GM19395 (cell line): Measurements from ENCODE around the gene STXBP6.
"Not testable (repeated sequence)": the region's sequence is repeated elsewhere in the genome, so short reads cannot be mapped to it uniquely, and the experiment has no call there.

Experiments used
- ATAC-seq: cut with Tn5 transposase; IDR thresholded peaks from one replicate; pipeline ENCODE4 v1.9.1; 2021; ENCODE audit warnings: mild to moderate bottlenecking, moderate library complexity; ENCODE audit not compliant: unreplicated experiment

The STXBP6 gene

DNA sequence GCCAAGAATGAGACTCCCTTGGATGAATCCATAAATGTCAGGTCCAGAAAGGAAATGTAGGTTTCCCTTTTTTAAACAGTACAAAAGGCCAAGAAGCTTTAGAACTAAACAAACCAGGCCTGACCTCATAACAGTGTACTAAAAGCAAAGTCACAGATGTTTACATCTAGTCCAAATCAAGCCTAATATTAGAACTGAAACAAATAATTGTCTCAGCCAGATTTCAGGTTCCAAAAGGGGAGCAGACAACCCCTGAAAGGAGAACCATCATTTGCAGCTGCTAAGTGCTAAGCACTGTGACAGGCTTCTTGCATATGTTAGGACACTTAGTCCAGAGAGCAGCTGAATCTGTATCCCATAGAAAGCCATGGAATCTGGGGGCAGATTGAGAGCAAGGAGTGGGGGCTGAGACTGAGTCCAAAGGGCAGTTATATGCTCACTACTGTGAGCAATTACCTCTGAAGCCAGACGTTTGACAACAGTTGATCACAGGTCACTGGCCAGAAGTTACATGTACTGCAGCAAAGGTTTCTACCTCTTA is 90.1 kb downstream of the STXBP6 start:
- peak; percentile 90 for ATAC-seq

GRCh38 chr14:24958271-24958670 is 91.7 kb downstream of the STXBP6 start:
- ATAC-seq: no peak

DNA sequence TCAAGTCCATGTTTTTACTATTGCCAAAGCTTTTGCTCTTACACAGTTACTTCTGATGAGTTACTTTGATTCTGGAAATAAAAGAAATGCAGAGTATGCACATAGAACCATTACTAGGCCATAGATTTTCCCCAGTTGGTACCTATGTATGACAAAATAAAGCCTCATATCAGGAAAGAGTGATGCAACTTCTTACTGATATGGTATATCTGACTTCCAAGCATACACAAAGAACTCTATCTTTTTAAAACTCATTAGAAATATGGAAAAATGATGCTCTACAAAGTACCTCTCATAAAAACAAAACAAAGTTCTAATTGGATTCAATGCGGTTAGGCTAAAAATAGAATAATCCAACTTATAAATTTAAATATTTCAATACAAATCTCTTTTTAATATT is 92.1 kb downstream of the STXBP6 start:
- no peak for ATAC-seq

- ATAC-seq: no peak
Measured at GRCh38 chr14:24956104-24956503, 93.8 kb downstream of the STXBP6 start.

- ATAC-seq: no peak
Measured at GRCh38 chr14:24954700-24955037, 95.3 kb downstream of the STXBP6 start.

DNA sequence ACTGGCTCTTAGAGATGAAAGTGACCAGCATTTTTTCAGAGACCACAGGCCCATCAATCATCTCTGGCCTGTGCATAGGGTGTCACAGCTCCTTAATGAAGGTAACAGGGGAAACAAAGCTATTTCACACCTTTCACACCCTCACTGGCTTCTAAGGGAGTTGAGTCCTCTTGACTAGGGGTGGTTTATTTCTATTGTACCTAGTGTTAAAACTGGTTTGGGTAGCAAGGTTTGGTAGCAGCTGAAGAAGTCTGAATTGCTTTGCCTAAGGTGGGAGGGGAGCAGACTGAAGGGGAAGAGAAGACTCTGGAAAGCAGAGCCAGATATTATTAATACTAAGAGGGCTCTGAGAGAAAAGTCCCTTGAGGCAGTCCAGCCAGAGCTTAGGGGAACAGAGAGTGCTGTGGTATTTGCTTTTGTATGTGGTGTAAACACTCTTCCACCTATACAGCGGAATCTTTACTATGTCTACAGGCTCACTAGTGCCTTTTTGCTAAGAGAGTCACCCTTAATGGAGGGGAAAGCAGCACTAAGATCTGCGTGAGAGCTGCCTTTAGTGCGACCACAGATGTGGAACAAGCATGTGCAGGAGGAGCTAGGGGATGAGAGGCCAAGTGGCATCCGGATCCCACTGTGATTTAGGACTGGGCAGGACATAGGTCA is 95.8 kb downstream of the STXBP6 start:
- peak; percentile 85 for ATAC-seq

DNA sequence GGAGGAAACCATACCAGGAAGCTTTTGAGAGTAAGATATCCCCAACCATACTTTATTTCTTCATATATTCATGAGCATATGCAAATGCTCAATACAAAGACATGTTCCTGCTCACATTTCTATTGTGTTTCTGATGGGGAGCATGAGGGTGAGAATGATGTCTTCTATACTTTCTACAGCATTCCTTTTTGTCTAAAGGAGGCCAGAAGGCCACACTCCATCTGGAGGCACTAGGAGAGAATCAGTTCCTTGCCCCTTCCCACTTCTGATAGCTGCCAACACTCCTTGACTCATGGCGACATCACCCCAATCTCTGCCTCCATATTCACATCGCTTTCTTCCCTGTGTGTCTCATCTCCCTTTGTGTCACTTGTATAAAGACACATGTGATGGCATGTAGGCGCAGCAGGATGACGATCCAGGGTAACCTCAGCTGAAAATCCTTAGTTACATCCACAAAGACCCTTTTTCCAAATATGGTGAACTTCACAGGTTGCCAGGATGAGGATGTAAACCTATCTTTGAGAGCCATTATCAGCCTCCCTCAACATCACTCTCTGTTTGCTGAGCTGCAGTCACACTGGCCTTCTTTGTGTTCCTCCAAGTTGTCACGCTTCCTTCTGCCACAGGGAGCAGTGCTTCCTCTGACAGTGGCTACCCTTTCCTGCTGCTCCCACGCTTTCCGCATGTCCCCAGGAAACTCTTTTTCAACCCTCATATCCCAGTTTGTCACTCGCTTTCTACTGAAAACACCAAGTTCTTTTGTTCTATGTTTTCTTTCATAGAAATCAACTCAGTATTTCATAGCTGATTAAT is 96.9 kb downstream of the STXBP6 start:
- no peak for ATAC-seq

GRCh38 chr14:24948261-24948847 is 101.6 kb downstream of the STXBP6 start:
- no peak for ATAC-seq

GRCh38 chr14:24947131-24947530 is 102.8 kb downstream of the STXBP6 start:
- no peak for ATAC-seq

DNA sequence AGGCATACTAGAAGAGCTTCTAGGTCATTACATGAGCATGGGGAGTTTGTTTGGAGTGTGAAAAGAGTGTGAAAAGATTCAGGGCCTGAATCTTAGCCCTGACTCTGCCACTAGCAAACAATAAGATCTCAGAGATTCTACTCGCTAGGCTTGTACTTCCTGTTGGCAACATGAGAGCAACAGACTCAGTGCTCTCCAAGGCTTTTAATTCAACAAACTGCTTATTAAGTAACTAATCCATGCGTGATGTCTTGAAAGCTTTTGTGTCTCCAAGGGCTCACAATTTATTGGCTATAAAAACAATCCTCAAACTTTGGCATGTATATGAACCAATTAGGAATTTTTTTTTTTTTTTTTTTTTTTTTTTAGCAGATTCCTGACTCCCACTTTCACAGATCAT is 105.1 kb downstream of the STXBP6 start:
- ATAC-seq: no peak

DNA sequence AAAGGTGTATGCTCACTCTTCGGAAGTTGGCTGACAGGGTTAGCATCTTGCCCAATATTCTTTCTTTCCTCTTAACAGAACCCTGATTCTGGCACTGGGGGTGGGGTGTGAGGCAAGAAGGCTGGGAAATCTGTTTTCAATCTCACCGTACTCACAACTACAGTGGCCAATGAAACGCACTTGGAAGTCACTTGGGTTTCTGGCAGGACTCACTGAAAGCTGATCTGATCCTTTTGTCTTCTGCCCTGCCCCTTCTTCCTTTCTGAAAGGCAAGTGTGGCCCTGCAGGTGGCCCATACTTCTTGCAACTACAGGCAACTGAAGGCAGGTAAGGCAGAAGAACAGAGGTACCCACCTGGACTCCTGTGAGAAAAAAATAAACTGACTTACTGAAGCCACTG is 106.9 kb downstream of the STXBP6 start:
- no peak for ATAC-seq

DNA sequence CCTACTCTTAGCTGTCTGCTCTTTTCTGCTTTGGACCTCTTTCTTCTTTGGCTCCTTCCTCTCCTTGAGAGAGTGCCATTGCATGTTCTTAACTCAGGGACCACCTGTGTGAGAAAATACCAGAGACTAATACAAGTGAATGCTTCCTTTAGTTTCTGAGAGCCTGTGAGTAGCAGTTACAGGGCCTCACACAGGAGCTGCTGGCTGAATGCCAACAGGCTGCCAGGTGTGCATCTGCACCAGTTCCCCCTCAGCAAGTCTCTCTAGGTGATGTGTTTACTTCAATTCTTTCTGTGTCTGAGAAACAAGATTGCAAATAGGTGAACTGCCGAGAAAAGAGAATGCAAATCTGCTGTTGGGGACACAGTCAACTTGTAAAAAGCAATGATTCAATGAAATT is 108.2 kb downstream of the STXBP6 start:
- ATAC-seq: peak; percentile 54

GRCh38 chr14:24940213-24940783 is 109.6 kb downstream of the STXBP6 start:
- no peak for ATAC-seq

DNA sequence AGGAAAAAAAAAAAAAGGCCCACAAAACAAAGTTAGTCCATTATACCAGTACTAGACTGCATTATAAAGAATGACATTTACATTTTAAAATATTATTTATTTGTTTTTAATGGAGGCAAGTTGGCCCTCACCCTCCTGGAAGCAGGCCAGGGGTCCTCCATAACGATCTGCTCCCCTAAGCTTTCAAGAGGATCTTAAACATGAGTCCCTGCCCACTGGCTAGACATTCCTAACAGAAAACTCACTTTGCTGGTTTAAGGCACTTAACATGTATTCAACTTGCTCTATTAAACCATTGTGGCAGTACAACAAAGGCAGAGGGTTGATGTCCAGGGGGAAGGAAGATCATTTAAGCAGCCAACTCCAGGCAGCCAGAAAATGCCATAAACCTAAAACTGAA is 111.4 kb downstream of the STXBP6 start:
- no peak for ATAC-seq

GRCh38 chr14:24937300-24937699 is 112.6 kb downstream of the STXBP6 start:
- no peak for ATAC-seq

GRCh38 chr14:24936773-24937172 is 113.2 kb downstream of the STXBP6 start:
- ATAC-seq: not testable (repeated sequence)

- ATAC-seq: no peak
Measured at GRCh38 chr14:24935796-24936195, 114.2 kb downstream of the STXBP6 start.

DNA sequence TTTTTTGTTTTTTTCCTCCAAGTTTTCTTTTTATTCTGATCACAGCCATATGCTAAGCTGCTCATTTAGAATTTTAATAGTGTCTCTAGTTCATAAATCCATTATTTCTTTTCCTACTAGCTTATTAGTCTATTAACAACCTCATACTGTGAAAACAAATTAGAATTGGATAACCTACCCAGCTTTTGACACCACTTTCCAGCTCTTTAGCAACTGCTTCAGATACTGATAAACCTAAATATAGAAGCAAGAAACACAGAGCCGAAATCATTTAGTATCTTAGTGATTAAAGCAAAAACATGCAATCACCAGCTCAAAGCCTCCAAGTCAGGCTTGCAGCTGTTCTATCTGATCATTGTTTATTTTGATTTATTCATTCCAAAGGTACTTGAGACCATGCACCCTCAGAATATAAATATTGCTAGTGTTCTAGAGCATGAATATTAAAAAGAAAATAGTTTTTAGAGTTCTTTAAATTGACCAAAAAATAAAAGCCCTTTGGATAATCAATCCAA is 121.5 kb downstream of the STXBP6 start:
- no peak for ATAC-seq

GRCh38 chr14:24927809-24928208 is 122.1 kb downstream of the STXBP6 start:
- no peak for ATAC-seq

- ATAC-seq: no peak
Measured at GRCh38 chr14:24925771-24926374, 124.1 kb downstream of the STXBP6 start.

DNA sequence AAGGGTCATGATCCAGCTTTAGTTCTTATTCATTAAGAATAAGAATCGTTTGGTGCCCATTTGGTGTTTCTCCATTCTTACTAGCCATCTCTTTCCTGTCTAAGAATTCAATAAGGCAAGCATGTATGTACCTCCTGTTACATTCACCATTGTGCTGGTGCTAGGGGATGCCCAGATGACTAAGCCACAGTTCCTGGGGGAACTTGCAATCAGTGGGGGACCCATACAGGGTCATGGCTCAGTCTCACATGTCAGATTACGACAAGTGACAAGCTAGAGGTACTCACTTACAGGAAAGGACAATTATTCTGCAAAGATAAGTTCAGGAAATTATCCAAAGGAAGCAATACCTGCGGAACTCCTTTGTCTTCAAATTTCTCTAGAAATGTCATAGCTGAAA is 125.4 kb downstream of the STXBP6 start:
- ATAC-seq: no peak
